Kidney epithelial cell (primary cell): ENCODE data around the gene MYRIP. TPM values are rescaled to one million over a fixed set of nuclear protein-coding genes. Genes with fewer than 3 reads are reported as not detected.

Source experiments
- DNase-seq: peaks from one replicate; pipeline ENCODE4 v3.0.0-alpha.2; 2010; ENCODE audit warnings: low read depth
- H3K27me3 ChIP-seq: 2 replicates; pipeline ENCODE4 v1.6.0; 2011; ENCODE audit warnings: low read length; ENCODE audit not compliant: control insufficient read depth, insufficient read depth
- H3K36me3 ChIP-seq: 2 replicates; pipeline ENCODE4 v1.5.1; 2011; ENCODE audit warnings: low read length; ENCODE audit not compliant: control insufficient read depth, insufficient read depth
- H3K4me3 ChIP-seq: 2 replicates; pipeline ENCODE4 v1.5.1; 2011; ENCODE audit warnings: low read depth, mild to moderate bottlenecking, control low read depth, low read length
- total RNA-seq: library from RNA; depleted of rRNA; stranded (reverse); fragments of >200 nt; gene quantifications from 2 replicates; pipeline ENCODE4 v1.2.3, GENCODE V29; 2015
- TF ChIP-seq, protein P1 (sequence below): IDR thresholded peaks from 2 replicates; pipeline ENCODE4 v1.5.1; 2011; ENCODE audit warnings: mild to moderate bottlenecking, moderate library complexity, low read length, control low read depth, inconsistent platforms; ENCODE audit not compliant: insufficient read depth, poor library complexity, severe bottlenecking

Gene MYRIP
- total RNA-seq, 1 donor from 2014 or later, result 0.04 TPM

DNA sequence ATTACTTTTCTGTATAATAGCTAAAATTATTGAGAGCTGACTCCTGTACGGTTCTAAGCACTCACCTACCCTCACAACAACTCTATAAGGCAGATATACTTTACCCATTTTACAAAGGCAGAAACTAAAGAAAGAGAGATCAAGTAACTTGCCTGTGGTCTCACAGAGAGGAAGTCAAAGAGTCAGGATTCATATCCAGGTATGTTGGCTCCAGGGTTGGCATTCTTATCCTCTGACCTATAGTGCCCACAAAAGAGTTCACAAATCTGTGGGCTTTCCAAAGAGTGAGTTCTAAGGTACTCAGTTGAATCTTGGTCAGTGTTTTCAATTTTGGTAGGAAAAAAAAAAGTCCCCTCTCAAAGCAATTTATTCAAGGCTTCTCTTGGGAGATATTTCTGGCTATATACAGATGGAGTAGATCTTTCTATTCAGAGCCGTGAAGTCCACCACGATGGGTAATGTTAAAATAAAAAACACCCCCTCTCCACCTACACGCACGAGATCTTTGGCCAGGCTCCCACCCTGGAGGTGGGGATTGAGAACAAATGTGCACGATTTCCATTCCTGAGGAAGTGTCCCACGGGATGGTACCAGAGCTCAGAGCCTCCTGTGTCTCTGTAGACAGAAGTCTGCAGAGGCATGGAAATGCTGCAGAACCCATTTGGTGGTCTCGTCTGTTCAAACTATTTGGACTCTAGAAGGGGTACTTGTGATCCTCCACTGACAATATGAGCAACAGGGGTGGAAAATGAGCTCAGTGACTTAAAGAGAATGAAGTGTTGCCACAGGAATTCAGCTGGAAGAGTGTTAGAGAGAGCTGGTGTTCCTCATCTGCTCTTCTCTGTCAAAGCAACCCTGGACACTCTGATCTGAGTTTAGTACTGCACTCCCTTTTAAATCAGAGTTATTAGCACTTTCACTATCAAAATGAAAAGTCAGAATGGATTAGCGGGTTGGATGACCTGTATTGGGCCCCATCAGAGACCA, 288.0 kb downstream of the MYRIP start:
- TF ChIP-seq, protein P1, sequence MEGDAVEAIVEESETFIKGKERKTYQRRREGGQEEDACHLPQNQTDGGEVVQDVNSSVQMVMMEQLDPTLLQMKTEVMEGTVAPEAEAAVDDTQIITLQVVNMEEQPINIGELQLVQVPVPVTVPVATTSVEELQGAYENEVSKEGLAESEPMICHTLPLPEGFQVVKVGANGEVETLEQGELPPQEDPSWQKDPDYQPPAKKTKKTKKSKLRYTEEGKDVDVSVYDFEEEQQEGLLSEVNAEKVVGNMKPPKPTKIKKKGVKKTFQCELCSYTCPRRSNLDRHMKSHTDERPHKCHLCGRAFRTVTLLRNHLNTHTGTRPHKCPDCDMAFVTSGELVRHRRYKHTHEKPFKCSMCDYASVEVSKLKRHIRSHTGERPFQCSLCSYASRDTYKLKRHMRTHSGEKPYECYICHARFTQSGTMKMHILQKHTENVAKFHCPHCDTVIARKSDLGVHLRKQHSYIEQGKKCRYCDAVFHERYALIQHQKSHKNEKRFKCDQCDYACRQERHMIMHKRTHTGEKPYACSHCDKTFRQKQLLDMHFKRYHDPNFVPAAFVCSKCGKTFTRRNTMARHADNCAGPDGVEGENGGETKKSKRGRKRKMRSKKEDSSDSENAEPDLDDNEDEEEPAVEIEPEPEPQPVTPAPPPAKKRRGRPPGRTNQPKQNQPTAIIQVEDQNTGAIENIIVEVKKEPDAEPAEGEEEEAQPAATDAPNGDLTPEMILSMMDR, result no peak
- H3K27me3 ChIP-seq, result no peaks in the 10 kb centered on the region
- DNase-seq, result no peak
- H3K36me3 ChIP-seq, result no peaks in the 10 kb centered on the region
- H3K4me3 ChIP-seq, result no peak overlapping the region

DNA sequence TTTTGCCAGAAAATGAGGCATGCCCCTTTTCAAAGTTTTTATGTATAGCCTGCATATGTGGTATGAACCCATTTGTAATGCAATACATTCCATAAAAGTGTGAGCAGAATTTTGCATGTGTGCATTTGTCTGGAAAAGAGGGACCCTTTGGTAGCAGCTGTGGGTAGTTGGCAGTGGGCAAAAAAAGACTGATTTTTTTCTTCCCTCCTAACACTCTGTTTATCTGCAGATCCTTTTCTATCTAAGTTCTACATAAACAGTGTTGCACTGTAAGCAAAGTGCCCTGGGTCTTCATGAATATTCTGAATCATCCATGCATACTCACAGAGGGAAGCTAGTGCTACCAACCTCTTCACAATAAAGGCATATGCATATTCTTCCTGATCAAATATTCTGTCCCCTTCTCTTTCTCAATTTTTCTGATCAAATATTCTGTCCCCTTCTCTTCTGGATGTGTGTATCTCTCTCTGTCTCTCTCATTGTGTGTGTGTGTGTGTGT, 288.9 kb downstream of the MYRIP start:
- Histone ChIP-seq H3K4me3 (no peak overlapping the region), H3K27me3 (no peaks in the 10 kb centered on the region), H3K36me3 (no peaks in the 10 kb centered on the region)
- no peak for DNase-seq
- TF ChIP-seq, protein P1, result no peak

DNA sequence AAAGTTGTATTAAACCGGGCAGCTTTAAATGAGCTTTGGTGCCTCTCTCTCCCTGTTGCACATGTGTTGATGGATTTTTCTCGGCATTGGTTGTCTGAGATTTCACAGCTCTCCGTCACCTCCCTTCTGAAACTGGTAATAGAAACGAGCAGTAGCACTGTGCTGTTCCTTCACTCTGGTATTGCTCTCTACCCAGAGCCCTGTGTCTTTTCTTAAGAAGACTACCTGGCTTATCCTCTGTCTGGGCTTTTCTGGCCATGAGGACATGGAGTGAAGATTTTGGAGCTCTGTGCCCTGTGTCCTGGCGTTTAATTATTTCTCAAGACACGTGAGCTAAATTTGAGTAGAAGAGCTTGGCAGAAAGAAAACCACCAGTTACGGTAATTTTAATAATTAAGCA, 290.5 kb downstream of the MYRIP start:
- no peak overlapping the region for H3K4me3 ChIP-seq
- TF ChIP-seq, protein P1, result no peak
- H3K36me3 ChIP-seq, result no peaks in the 10 kb centered on the region
- H3K27me3 ChIP-seq, result no peaks in the 10 kb centered on the region
- no peak for DNase-seq

DNA sequence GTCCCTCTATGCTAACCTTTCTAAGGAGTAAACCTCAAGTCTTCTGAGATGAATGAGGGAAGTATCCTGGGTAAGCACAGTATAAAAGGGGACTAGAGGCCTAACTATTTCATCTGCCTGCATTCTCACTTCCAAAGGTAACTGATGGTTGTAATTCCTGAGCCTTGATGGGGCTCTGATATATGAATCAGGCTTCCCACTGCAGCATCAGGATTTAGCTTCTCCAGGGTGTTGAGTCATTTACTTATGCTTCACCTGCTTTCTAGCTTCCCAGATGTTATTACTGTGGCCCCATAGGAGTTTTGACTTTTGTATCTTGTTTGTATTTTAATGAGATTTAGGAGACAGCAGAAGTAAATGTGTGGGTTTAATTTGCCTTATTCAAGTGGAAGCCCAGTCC, 292.8 kb downstream of the MYRIP start:
- TF ChIP-seq, protein P1, result no peak
- no peak for DNase-seq

DNA sequence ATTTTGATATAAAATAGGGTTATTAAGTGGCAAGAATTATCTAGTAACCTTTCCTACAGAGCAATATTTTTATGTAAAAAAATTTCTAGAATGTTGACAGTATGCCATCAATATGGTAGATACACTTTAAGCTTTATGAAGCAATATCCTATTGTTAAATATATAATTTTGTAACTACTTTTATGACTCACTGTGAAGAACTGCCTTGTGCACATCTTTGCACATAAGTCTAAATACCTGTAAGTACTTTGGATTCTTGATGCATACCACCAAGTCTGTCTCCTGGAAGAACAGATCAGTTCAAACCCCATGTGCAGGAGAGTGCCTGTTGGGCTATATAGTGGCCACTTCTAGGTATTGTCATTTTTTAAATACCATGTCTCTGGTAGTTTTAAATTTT, 294.4 kb downstream of the MYRIP start:
- DNase-seq, result no peak
- no peak overlapping the region for H3K4me3 ChIP-seq
- TF ChIP-seq, protein P1, result no peak
- H3K36me3 ChIP-seq, result no peaks in the 10 kb centered on the region
- no peaks in the 10 kb centered on the region for H3K27me3 ChIP-seq

More for the DNA sequence above, 292.8 kb downstream of the MYRIP start:
- Histone ChIP-seq H3K36me3 (no peaks in the 10 kb centered on the region), H3K4me3 (no peak overlapping the region), H3K27me3 (no peaks in the 10 kb centered on the region)

DNA sequence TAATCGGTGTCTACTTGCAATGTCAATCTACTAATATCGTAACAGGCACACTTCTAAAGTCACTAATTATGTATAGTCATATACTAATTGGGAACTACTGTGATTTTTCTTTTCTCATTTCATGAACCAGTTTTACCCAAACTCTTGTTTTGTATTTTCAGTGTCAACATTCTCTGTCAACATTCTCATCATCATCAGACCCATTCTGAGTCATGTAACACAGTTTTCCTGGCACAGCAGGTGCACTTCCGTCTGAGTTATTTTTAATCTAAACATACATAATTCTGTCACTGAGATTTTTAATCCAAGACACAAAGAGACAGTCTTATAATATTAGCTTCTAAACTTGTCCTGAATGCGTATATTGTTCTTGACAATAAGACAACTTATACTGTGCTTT, 295.0 kb downstream of the MYRIP start:
- no peaks in the 10 kb centered on the region for H3K36me3 ChIP-seq
- no peaks in the 10 kb centered on the region for H3K27me3 ChIP-seq
- TF ChIP-seq, protein P1, result no peak
- no peak for DNase-seq
- no peak overlapping the region for H3K4me3 ChIP-seq
